GM12873 (cell line): Measurements from ENCODE around the gene DOCK4.
A peak's percentile ranks its signal among the peaks of the same experiment; 100 is the strongest.

Experiments
- CTCF ChIP-seq: IDR thresholded peaks from 2 replicates; pipeline ENCODE4 v1.5.1; 2012; ENCODE audit warnings: low read depth, mild to moderate bottlenecking, moderate library complexity, low read length, control low read depth; ENCODE audit not compliant: insufficient read depth; ENCODE audit errors: missing control alignments

The DOCK4 gene

GRCh38 chr7:111858331-111858730 is 347.9 kb downstream of the DOCK4 start:
- TF ChIP-seq CTCF = no peak

GRCh38 chr7:111855842-111856227 is 350.4 kb downstream of the DOCK4 start:
- TF ChIP-seq CTCF = peak; percentile 27

- peak; percentile 73 for TF ChIP-seq CTCF
Observed at GRCh38 chr7:111855161-111855841, 350.9 kb downstream of the DOCK4 start.

- TF ChIP-seq CTCF = no peak
Observed at GRCh38 chr7:111853201-111853990, 352.8 kb downstream of the DOCK4 start.

GRCh38 chr7:111852081-111852480 is 354.1 kb downstream of the DOCK4 start:
- no peak for TF ChIP-seq CTCF

- no peak for TF ChIP-seq CTCF
Observed at GRCh38 chr7:111846898-111847297, 359.3 kb downstream of the DOCK4 start.

GRCh38 chr7:111845853-111846252 is 360.3 kb downstream of the DOCK4 start:
- no peak for TF ChIP-seq CTCF
